ENCODE results near the gene SERPINB10.

DNA sequence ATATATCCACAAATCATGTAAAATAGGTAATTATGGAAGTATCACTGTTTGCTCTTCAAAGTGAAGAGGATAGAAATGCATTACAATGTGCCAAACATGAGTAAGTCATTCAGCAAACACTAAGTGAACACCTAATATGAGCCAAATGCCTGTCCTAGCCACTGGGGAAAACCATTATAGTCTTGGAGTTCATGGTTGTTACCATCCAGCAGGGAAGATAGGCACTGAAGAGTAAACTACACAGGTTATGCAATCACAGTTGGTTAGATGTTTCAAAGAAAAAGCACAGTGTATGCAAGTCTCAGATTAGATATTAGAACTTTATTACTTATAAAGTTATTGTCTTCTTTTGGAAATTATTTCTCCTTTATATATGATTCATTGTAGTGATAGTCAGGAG is 24.1 kb upstream of the SERPINB10 start:
- TF ChIP-seq, protein P1, sequence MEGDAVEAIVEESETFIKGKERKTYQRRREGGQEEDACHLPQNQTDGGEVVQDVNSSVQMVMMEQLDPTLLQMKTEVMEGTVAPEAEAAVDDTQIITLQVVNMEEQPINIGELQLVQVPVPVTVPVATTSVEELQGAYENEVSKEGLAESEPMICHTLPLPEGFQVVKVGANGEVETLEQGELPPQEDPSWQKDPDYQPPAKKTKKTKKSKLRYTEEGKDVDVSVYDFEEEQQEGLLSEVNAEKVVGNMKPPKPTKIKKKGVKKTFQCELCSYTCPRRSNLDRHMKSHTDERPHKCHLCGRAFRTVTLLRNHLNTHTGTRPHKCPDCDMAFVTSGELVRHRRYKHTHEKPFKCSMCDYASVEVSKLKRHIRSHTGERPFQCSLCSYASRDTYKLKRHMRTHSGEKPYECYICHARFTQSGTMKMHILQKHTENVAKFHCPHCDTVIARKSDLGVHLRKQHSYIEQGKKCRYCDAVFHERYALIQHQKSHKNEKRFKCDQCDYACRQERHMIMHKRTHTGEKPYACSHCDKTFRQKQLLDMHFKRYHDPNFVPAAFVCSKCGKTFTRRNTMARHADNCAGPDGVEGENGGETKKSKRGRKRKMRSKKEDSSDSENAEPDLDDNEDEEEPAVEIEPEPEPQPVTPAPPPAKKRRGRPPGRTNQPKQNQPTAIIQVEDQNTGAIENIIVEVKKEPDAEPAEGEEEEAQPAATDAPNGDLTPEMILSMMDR (IDR thresholded peaks at IDR 0.05; ENCODE audit: low read length): no peak
- no peak for TF ChIP-seq EZH2 (IDR thresholded peaks at IDR 0.05; ENCODE audit: borderline replicate concordance, low read length)

All from OCI-LY1 (cell line).